ENCODE results near the gene PDE3B.
"Not testable (repeated sequence)": the region's sequence is repeated elsewhere in the genome, so short reads cannot be mapped to it uniquely, and the experiment has no call there.

PDE3B gene

GRCh38 chr11:14626650-14627049 lies 17.0 kb upstream of the PDE3B start:
- no peak overlapping the region for H3K27ac ChIP-seq
- TF ChIP-seq CTCF (conservative IDR thresholded peaks at IDR 0.05) (no peak), ZFX (IDR thresholded peaks at IDR 0.05) (no peak)

- not testable (repeated sequence) for H3K27ac ChIP-seq
Measured at GRCh38 chr11:14633506-14634224, 9.9 kb upstream of the PDE3B start.

- no peak overlapping the region for H3K27ac ChIP-seq
- TF ChIP-seq CTCF (conservative IDR thresholded peaks at IDR 0.05) = no peak
- no peak for TF ChIP-seq ZFX (IDR thresholded peaks at IDR 0.05)
Measured at GRCh38 chr11:14634813-14635212, 8.8 kb upstream of the PDE3B start.

- TF ChIP-seq ZFX (IDR thresholded peaks at IDR 0.05) (no peak), CTCF (conservative IDR thresholded peaks at IDR 0.05) (no peak)
- no peak overlapping the region for H3K27ac ChIP-seq
Measured at GRCh38 chr11:14635546-14635945, 8.1 kb upstream of the PDE3B start.

GRCh38 chr11:14636119-14636518 lies 7.5 kb upstream of the PDE3B start:
- TF ChIP-seq ZFX (IDR thresholded peaks at IDR 0.05) (no peak), CTCF (conservative IDR thresholded peaks at IDR 0.05) (no peak)
- H3K27ac ChIP-seq = no peak overlapping the region

- TF ChIP-seq ZFX (IDR thresholded peaks at IDR 0.05) (no peak), CTCF (conservative IDR thresholded peaks at IDR 0.05) (no peak)
- no peak overlapping the region for H3K27ac ChIP-seq
Measured at GRCh38 chr11:14637868-14638409, 5.7 kb upstream of the PDE3B start.

GRCh38 chr11:14638561-14638960 lies 5.0 kb upstream of the PDE3B start:
- TF ChIP-seq CTCF (conservative IDR thresholded peaks at IDR 0.05) (no peak), ZFX (IDR thresholded peaks at IDR 0.05) (no peak)
- H3K27ac ChIP-seq = no peak overlapping the region

GRCh38 chr11:14641801-14642200 lies 1.8 kb upstream of the PDE3B start:
- no peak overlapping the region for H3K27ac ChIP-seq
- TF ChIP-seq ZFX (IDR thresholded peaks at IDR 0.05) = no peak
- no peak for TF ChIP-seq CTCF (conservative IDR thresholded peaks at IDR 0.05)
